Measurements from ENCODE around the gene MAP1LC3B. TPM values are rescaled to one million over a fixed set of nuclear protein-coding genes. Genes with fewer than 3 reads are reported as not detected.

Gene MAP1LC3B
- total RNA-seq, 1 donor from 2014 or later, result 37.9 TPM

DNA sequence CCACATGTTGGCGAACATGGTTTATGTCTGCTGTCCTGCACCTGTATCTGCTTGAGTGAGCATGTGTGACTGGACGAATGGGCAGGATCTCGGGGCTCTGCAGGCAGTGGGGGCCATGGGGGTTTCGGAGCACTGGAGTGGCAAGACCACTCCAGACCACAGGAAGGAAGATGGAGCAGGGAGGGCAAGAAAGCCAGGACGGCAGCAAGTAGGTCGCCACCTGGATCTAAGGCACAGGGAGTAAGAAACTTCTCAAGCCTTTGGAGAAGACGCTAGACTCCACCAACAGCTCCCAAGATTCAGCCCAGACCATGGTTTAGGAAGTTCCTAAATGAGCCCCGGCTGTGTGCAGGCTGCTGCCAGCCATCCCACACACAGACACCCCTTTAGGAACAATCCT, 42.1 kb upstream of the MAP1LC3B start:
- Mint-ChIP-seq H3K27me3 (ENCODE audit: low read depth) (no peaks in the 10 kb centered on the region), H3K4me3 (no peak overlapping the region), H3K27ac (ENCODE audit: unreplicated experiment) (peak overlapping the region; percentile 46), H3K9me3 (no peaks in the 10 kb centered on the region), H3K4me1 (peaks cover 7% of the 10 kb centered on the region), H3K36me3 (ENCODE audit: low read depth) (no peaks in the 10 kb centered on the region)
- TF ChIP-seq, protein P1, sequence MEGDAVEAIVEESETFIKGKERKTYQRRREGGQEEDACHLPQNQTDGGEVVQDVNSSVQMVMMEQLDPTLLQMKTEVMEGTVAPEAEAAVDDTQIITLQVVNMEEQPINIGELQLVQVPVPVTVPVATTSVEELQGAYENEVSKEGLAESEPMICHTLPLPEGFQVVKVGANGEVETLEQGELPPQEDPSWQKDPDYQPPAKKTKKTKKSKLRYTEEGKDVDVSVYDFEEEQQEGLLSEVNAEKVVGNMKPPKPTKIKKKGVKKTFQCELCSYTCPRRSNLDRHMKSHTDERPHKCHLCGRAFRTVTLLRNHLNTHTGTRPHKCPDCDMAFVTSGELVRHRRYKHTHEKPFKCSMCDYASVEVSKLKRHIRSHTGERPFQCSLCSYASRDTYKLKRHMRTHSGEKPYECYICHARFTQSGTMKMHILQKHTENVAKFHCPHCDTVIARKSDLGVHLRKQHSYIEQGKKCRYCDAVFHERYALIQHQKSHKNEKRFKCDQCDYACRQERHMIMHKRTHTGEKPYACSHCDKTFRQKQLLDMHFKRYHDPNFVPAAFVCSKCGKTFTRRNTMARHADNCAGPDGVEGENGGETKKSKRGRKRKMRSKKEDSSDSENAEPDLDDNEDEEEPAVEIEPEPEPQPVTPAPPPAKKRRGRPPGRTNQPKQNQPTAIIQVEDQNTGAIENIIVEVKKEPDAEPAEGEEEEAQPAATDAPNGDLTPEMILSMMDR (conservative IDR thresholded peaks at IDR 0.05), result no peak
- DNase-seq (ENCODE audit: low read depth, low spot score), result no peak

- DNase-seq (ENCODE audit: low read depth, low spot score), result no peak
- Mint-ChIP-seq H3K27ac (ENCODE audit: unreplicated experiment) (peak overlapping the region; percentile 50), H3K36me3 (ENCODE audit: low read depth) (no peaks in the 10 kb centered on the region), H3K27me3 (ENCODE audit: low read depth) (no peaks in the 10 kb centered on the region), H3K4me3 (no peak overlapping the region), H3K9me3 (no peaks in the 10 kb centered on the region), H3K4me1 (peaks cover 6% of the 10 kb centered on the region)
- TF ChIP-seq, protein P1 (conservative IDR thresholded peaks at IDR 0.05), result no peak
Observed at GRCh38 chr16:87350681-87351319, 41.3 kb upstream of the MAP1LC3B start.

DNA sequence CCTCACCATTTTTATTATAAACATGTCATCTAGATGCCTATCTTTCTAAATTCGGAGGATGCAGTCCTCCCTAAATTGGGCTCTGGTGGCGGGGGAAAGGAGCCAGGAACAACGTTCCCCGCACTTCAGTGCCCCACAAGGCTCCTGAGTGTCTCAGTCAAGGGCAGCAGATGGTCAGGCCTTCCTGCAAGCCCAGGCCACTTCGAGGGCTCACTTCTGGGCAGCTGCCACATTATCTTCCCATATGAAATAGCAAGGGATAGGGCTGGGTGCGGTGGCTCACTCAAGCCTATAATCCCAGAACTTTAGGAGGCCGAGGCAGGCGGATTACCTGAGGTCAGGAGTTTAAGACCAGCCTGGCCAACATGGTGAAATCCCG, 40.8 kb upstream of the MAP1LC3B start:
- H3K4me3 Mint-ChIP-seq, result no peak overlapping the region
- peak overlapping the region; percentile 50 for H3K27ac Mint-ChIP-seq (ENCODE audit: unreplicated experiment)
- no peaks in the 10 kb centered on the region for H3K9me3 Mint-ChIP-seq
- H3K27me3 Mint-ChIP-seq (ENCODE audit: low read depth), result no peaks in the 10 kb centered on the region
- TF ChIP-seq, protein P1 (conservative IDR thresholded peaks at IDR 0.05), result no peak
- H3K4me1 Mint-ChIP-seq, result peaks cover 10% of the 10 kb centered on the region
- no peaks in the 10 kb centered on the region for H3K36me3 Mint-ChIP-seq (ENCODE audit: low read depth)
- no peak for DNase-seq (ENCODE audit: low read depth, low spot score)

DNA sequence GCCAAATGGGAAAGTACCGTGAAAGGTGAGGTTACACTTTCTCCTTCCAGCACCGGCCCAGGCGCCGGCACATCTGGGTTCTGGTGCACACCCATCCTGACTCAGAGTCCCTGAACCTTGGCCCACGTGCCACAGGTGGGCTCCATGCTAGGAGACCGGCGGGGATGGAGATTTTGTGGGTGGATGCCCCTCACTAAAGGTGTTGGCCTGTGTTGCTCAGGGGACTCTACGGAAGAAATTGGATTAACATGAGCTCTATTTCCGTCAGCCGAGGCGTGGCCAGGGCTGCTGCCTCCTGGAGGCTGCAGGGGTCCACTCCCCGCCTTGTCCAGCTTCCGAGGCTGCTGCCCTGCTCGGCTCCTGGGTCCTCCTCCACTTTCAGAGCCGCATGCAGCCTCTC, 39.3 kb upstream of the MAP1LC3B start:
- Mint-ChIP-seq H3K4me1 (peaks cover 14% of the 10 kb centered on the region), H3K9me3 (no peaks in the 10 kb centered on the region), H3K27me3 (ENCODE audit: low read depth) (no peaks in the 10 kb centered on the region), H3K27ac (ENCODE audit: unreplicated experiment) (peak overlapping the region; percentile 27), H3K4me3 (no peak overlapping the region), H3K36me3 (ENCODE audit: low read depth) (no peaks in the 10 kb centered on the region)
- DNase-seq (ENCODE audit: low read depth, low spot score), result no peak
- TF ChIP-seq, protein P1 (conservative IDR thresholded peaks at IDR 0.05), result no peak

- peaks cover 14% of the 10 kb centered on the region for H3K4me1 Mint-ChIP-seq
- TF ChIP-seq, protein P1 (conservative IDR thresholded peaks at IDR 0.05), result no peak
- H3K36me3 Mint-ChIP-seq (ENCODE audit: low read depth), result peaks cover 2% of the 10 kb centered on the region
- H3K9me3 Mint-ChIP-seq, result no peaks in the 10 kb centered on the region
- no peak overlapping the region for H3K4me3 Mint-ChIP-seq
- H3K27ac Mint-ChIP-seq (ENCODE audit: unreplicated experiment), result no peak overlapping the region
- no peaks in the 10 kb centered on the region for H3K27me3 Mint-ChIP-seq (ENCODE audit: low read depth)
- no peak for DNase-seq (ENCODE audit: low read depth, low spot score)
Observed at GRCh38 chr16:87353613-87354012, 38.5 kb upstream of the MAP1LC3B start.

Data from neural crest cell (in vitro differentiated cells).